ENCODE results near the gene SPEM1. TPM values are rescaled to one million over a fixed set of nuclear protein-coding genes. Genes with fewer than 3 reads are reported as not detected.

Gene SPEM1
- total and polyA plus RNA-seq, 2 of the 13 experiments (the other 11 are each of a cell fraction or from before 2014, with no cell fraction given), result not detected

DNA sequence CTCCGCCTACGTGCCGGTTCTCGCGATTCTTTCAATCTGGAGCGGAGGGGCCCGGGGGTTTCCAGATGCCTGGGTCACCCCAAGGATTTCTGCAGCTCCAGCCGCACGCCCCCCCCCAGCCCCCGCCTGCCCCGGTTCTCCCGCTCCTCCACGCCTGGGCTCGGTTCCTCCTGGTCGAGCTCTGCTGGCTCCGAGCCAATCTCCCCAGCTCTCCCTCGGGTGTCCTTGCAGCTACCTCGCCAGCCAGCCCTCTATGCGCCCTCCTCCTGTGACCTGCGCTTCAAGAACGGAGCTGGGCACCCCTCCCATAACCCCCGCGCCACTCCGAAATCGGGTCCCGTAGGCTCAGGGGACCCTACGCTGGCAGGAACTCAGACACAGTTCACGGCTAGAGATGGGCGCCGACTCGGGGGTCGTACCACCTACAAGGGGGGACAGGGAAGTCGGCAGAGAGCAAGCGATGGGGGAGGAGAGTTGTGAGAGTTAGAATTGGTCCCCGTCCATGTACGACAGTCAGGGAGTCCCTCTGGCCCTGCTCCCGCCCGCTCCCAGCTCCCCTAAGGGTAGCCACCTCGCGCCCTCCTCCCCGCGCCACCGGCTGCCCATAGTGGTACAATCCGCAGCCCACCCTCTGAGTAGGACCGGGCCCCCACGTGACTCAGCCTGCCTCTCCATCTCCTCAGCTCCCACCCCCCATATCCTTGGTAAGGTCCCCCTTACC, 20.1 kb downstream of the SPEM1 start (continued):
- TF ChIP-seq, protein P1, sequence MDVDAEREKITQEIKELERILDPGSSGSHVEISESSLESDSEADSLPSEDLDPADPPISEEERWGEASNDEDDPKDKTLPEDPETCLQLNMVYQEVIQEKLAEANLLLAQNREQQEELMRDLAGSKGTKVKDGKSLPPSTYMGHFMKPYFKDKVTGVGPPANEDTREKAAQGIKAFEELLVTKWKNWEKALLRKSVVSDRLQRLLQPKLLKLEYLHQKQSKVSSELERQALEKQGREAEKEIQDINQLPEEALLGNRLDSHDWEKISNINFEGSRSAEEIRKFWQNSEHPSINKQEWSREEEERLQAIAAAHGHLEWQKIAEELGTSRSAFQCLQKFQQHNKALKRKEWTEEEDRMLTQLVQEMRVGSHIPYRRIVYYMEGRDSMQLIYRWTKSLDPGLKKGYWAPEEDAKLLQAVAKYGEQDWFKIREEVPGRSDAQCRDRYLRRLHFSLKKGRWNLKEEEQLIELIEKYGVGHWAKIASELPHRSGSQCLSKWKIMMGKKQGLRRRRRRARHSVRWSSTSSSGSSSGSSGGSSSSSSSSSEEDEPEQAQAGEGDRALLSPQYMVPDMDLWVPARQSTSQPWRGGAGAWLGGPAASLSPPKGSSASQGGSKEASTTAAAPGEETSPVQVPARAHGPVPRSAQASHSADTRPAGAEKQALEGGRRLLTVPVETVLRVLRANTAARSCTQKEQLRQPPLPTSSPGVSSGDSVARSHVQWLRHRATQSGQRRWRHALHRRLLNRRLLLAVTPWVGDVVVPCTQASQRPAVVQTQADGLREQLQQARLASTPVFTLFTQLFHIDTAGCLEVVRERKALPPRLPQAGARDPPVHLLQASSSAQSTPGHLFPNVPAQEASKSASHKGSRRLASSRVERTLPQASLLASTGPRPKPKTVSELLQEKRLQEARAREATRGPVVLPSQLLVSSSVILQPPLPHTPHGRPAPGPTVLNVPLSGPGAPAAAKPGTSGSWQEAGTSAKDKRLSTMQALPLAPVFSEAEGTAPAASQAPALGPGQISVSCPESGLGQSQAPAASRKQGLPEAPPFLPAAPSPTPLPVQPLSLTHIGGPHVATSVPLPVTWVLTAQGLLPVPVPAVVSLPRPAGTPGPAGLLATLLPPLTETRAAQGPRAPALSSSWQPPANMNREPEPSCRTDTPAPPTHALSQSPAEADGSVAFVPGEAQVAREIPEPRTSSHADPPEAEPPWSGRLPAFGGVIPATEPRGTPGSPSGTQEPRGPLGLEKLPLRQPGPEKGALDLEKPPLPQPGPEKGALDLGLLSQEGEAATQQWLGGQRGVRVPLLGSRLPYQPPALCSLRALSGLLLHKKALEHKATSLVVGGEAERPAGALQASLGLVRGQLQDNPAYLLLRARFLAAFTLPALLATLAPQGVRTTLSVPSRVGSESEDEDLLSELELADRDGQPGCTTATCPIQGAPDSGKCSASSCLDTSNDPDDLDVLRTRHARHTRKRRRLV (CRISPR knock-in tag; IDR thresholded peaks at IDR 0.05), result no peak
- no peak for TF ChIP-seq XRCC5 (optimal IDR thresholded peaks at IDR 0.05; ENCODE audit: low read length)
- TF ChIP-seq, protein P2, sequence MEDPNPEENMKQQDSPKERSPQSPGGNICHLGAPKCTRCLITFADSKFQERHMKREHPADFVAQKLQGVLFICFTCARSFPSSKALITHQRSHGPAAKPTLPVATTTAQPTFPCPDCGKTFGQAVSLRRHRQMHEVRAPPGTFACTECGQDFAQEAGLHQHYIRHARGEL (CRISPR knock-in tag; IDR thresholded peaks at IDR 0.05), result no peak
- no peak for TF ChIP-seq SMYD3 (CRISPR knock-in tag; IDR thresholded peaks at IDR 0.05)
- no peak for TF ChIP-seq FIP1L1 (IDR thresholded peaks at IDR 0.05; ENCODE audit: borderline replicate concordance, insufficient read depth, low read depth, low read length)
- TF ChIP-seq, protein P3, sequence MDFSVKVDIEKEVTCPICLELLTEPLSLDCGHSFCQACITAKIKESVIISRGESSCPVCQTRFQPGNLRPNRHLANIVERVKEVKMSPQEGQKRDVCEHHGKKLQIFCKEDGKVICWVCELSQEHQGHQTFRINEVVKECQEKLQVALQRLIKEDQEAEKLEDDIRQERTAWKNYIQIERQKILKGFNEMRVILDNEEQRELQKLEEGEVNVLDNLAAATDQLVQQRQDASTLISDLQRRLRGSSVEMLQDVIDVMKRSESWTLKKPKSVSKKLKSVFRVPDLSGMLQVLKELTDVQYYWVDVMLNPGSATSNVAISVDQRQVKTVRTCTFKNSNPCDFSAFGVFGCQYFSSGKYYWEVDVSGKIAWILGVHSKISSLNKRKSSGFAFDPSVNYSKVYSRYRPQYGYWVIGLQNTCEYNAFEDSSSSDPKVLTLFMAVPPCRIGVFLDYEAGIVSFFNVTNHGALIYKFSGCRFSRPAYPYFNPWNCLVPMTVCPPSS (IDR thresholded peaks at IDR 0.05), result no peak
- TF ChIP-seq SRY (CRISPR knock-in tag; IDR thresholded peaks at IDR 0.05), result 0 out of 2 replicates have a peak, but pooled peaks have one; percentile 57
- TF ChIP-seq, protein P4, sequence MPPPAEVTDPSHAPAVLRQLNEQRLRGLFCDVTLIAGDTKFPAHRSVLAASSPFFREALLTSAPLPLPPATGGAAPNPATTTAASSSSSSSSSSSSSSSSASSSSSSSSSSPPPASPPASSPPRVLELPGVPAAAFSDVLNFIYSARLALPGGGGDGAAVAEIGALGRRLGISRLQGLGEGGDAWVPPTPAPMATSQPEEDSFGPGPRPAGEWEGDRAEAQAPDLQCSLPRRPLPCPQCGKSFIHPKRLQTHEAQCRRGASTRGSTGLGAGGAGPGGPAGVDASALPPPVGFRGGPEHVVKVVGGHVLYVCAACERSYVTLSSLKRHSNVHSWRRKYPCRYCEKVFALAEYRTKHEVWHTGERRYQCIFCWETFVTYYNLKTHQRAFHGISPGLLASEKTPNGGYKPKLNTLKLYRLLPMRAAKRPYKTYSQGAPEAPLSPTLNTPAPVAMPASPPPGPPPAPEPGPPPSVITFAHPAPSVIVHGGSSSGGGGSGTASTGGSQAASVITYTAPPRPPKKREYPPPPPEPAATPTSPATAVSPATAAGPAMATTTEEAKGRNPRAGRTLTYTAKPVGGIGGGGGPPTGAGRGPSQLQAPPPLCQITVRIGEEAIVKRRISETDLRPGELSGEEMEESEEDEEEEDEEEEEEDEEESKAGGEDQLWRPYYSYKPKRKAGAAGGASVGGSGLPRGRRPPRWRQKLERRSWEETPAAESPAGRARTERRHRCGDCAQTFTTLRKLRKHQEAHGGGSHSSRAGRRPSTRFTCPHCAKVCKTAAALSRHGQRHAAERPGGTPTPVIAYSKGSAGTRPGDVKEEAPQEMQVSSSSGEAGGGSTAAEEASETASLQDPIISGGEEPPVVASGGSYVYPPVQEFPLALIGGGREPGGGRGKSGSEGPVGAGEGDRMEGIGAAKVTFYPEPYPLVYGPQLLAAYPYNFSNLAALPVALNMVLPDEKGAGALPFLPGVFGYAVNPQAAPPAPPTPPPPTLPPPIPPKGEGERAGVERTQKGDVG (CRISPR knock-in tag; IDR thresholded peaks at IDR 0.05; ENCODE audit: borderline replicate concordance), result no peak
- TF ChIP-seq NRL (CRISPR knock-in tag; IDR thresholded peaks at IDR 0.05; ENCODE audit: borderline replicate concordance), result peak; percentile 79; the same call in 1 of the 2 replicates
- TF ChIP-seq NFYB (CRISPR knock-in tag; IDR thresholded peaks at IDR 0.05), result no peak
- TF ChIP-seq, protein P5, sequence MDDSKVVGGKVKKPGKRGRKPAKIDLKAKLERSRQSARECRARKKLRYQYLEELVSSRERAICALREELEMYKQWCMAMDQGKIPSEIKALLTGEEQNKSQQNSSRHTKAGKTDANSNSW (CRISPR knock-in tag; IDR thresholded peaks at IDR 0.05; ENCODE audit: borderline replicate concordance), result no peak
- no peak for TF ChIP-seq XBP1 (CRISPR knock-in tag; IDR thresholded peaks at IDR 0.05)
- TF ChIP-seq ARID2 (CRISPR knock-in tag; IDR thresholded peaks at IDR 0.05; ENCODE audit: borderline replicate concordance), result no peak
- peak; percentile 10; the same call in 1 of the 2 replicates for TF ChIP-seq TAF1 (CRISPR knock-in tag; IDR thresholded peaks at IDR 0.05)
- TF ChIP-seq SYNCRIP (IDR thresholded peaks at IDR 0.05; ENCODE audit: insufficient read depth, low read depth, low read length), result no peak
- TF ChIP-seq, protein P6, sequence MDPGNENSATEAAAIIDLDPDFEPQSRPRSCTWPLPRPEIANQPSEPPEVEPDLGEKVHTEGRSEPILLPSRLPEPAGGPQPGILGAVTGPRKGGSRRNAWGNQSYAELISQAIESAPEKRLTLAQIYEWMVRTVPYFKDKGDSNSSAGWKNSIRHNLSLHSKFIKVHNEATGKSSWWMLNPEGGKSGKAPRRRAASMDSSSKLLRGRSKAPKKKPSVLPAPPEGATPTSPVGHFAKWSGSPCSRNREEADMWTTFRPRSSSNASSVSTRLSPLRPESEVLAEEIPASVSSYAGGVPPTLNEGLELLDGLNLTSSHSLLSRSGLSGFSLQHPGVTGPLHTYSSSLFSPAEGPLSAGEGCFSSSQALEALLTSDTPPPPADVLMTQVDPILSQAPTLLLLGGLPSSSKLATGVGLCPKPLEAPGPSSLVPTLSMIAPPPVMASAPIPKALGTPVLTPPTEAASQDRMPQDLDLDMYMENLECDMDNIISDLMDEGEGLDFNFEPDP (CRISPR knock-in tag; conservative IDR thresholded peaks at IDR 0.05), result no peak
- TF ChIP-seq KDM2A (CRISPR knock-in tag; IDR thresholded peaks at IDR 0.05; ENCODE audit: borderline replicate concordance, low read depth), result peak; percentile 66
